Sigmoid colon (tissue), 7 donors: ENCODE measurements around the gene DIS3L2. TPM values are rescaled to one million over a fixed set of nuclear protein-coding genes. Genes with fewer than 3 reads are reported as not detected.
"Not testable (repeated sequence)": the region's sequence is repeated elsewhere in the genome, so short reads cannot be mapped to it uniquely, and the experiment has no call there.

Source experiments
- DNase-seq: peaks from one replicate; pipeline ENCODE4 v3.0.0-alpha.2; 2019
- H3K27ac ChIP-seq, 4 donors: fragments of 200-600 bp; sonication (generic); one replicate each; pipeline ENCODE4 v1.5.1; 2016 to 2019; ENCODE audit warnings: mild to moderate bottlenecking in 1 of 4
- H3K27me3 ChIP-seq, 3 donors: fragments of 200-600 bp; sonication (generic); one replicate each; pipeline ENCODE4 v1.5.1; 2019; ENCODE audit warnings: mild to moderate bottlenecking in 1 of 3
- H3K36me3 ChIP-seq, 4 donors: fragments of 200-600 bp; sonication (generic); one replicate each; pipeline ENCODE4 v1.5.1; 2016 to 2019
- H3K4me1 ChIP-seq, 4 donors: fragments of 200-600 bp; sonication (generic); one replicate each; pipeline ENCODE4 v1.5.1; 2017 to 2019
- H3K4me3 ChIP-seq, 4 donors: fragments of 200-600 bp; sonication (generic); one replicate each; pipeline ENCODE4 v1.5.1; 2017 to 2019; ENCODE audit warnings: mild to moderate bottlenecking in 2 of 4, moderate library complexity in 1 of 4
- H3K9me3 ChIP-seq, 4 donors: fragments of 200-600 bp in 3 of 4; sonication (generic) in 3 of 4; one replicate each; pipeline versions ENCODE4 v1.5.1 to v1.6.1; 2013 to 2019
- EP300 ChIP-seq, 4 donors: sonication (generic); formaldehyde crosslinking; IDR thresholded peaks; one replicate each; pipeline ENCODE4 v1.6.1; 2017; ENCODE audit warnings: antibody characterized with exemption in 4 of 4
- POLR2A ChIP-seq, 2 donors: fragments of 450-650 bp; IDR thresholded peaks; one replicate each; pipeline ENCODE4 v1.6.1; 2016; ENCODE audit warnings: antibody characterized with exemption in 2 of 2, mild to moderate bottlenecking in 2 of 2, moderate library complexity in 2 of 2
- POLR2AphosphoS5 ChIP-seq, 4 donors: sonication (generic); formaldehyde crosslinking; IDR thresholded peaks; one replicate each; pipeline ENCODE4 v1.6.1; 2017; ENCODE audit warnings: antibody characterized with exemption in 4 of 4
- WGBS, 2 donors: extraction: QIAGEN DNeasy Blood & Tissue Kit; methylation state at CpG; one replicate each; pipeline ENCODE4 v1.1.7; 2013; 5-methylcytosine and 5-hydroxymethylcytosine counted together
- intact Hi-C: fragments of 100-400 bp; cut with DNase I; formaldehyde crosslinking; loops from one replicate; pipeline ENCODE4 v1.15.1; 2023
- polyA plus RNA-seq, 3 donors: library from polyadenylated mRNA; stranded (reverse); fragments of 200-250 nt; gene quantifications; one replicate each; pipeline ENCODE4 v1.2.3, GENCODE V29; 2013
- total RNA-seq, 4 donors: library from RNA; depleted of rRNA; stranded (reverse); fragments of >200 nt; gene quantifications; one replicate each; pipeline ENCODE4 v1.1.0, GENCODE V29; 2016
- TF ChIP-seq, protein P1 (sequence below), 4 experiments: fragments of 450-650 bp in 3 of 4; fragments of 200-600 bp in 1 of 4; IDR thresholded peaks; one replicate each; pipeline ENCODE4 v1.5.1; 2016 to 2019; ENCODE audit warnings: antibody characterized with exemption in 4 of 4, mild to moderate bottlenecking in 3 of 4, moderate library complexity in 2 of 4
- donor health status: healthy with polysubstance abuse.
- donor health status: Bipolar disorder and iron deficiency.
- donor health status: healthy.

DIS3L2 gene
- total and polyA plus RNA-seq, 7 donors = 8.8 to 37.9 (median 22.5) TPM

DNA sequence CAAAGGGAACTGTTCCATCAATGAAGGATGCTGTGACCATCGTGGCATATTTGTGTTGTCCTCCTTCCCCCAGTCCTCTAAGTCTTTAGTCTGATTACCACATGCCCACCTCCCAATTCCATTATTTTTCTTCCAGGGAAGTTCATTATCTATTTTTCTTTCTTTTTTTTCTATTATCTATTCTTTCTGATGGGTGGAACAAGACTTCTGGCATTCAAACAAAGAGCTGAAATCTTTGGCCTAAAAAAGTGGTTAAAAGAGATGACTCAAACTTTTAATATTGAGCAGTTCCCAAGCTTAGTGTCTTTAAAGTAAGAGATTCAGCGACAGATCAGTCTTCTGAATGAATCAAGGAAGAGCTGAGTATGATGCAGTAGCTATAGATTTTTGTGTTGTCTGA, 66.6 kb downstream of the DIS3L2 start:
- Histone ChIP-seq H3K36me3 (peaks cover 0 to 46% (median 6%) of the 10 kb centered on the region in 4 donors), H3K4me1 (peaks cover 0 to 13% (median 5%) of the 10 kb centered on the region in 4 donors), H3K9me3 (no peaks in the 10 kb centered on the region), H3K27me3 (no peaks in the 10 kb centered on the region), H3K4me3 (no peak overlapping the region), H3K27ac (no peak overlapping the region)
- WGBS, 2 donors = 89 to 96% methylated on average over 2 of the region's 2 CpGs
- DNase-seq = no peak
- TF ChIP-seq, protein P1, sequence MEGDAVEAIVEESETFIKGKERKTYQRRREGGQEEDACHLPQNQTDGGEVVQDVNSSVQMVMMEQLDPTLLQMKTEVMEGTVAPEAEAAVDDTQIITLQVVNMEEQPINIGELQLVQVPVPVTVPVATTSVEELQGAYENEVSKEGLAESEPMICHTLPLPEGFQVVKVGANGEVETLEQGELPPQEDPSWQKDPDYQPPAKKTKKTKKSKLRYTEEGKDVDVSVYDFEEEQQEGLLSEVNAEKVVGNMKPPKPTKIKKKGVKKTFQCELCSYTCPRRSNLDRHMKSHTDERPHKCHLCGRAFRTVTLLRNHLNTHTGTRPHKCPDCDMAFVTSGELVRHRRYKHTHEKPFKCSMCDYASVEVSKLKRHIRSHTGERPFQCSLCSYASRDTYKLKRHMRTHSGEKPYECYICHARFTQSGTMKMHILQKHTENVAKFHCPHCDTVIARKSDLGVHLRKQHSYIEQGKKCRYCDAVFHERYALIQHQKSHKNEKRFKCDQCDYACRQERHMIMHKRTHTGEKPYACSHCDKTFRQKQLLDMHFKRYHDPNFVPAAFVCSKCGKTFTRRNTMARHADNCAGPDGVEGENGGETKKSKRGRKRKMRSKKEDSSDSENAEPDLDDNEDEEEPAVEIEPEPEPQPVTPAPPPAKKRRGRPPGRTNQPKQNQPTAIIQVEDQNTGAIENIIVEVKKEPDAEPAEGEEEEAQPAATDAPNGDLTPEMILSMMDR (IDR thresholded peaks at IDR 0.05) = no peak
- intact Hi-C loops = no loop called here

DNA sequence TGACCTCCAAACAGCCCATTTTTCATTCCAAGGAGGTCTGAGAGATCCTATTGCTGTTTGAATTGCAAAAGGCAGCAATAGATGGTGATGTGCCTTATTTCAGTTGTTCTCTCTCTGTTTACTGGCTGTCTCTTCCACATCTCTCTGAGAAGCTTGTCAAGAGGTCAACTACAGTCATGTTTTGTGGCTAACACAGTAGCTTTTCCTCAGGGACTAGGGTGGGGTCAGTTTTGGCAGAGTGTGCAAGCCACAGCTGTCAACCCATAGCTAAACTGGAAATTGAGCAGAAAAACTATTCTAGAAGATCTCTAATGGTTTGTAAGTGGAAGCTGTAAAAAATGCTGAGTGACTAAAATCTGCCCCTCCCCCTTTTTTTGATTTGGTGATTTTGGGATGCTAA, 67.1 kb downstream of the DIS3L2 start:
- Histone ChIP-seq H3K27me3 (no peaks in the 10 kb centered on the region), H3K9me3 (no peaks in the 10 kb centered on the region), H3K4me1 (peaks cover 0 to 13% (median 5%) of the 10 kb centered on the region in 4 donors), H3K4me3 (no peak overlapping the region), H3K27ac (no peak overlapping the region), H3K36me3 (peaks cover 0 to 41% (median 6%) of the 10 kb centered on the region in 4 donors)
- TF ChIP-seq EP300 (IDR thresholded peaks at IDR 0.05) (no peak), POLR2A (IDR thresholded peaks at IDR 0.05) (no peak)
- DNase-seq = no peak
- intact Hi-C loops = no loop called here

DNA sequence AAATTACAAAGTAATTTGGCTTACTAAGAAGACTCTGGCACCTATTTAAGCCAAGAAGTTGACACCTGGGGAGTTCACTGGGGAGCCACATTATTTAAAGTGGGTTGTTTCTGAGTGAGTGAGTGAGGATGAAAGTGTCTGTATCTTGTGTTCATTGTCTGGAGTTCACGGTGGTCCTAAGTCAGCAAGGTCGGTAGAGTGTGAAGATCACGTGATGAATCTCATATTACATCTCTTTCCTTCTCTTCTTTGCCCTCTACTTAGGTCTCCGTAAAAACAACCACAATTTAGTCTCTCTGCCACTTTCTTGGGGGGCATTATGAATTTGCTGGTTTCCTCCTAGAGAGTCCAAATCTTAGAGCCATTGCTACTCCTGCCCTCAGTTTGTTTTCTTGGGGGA, 67.8 kb downstream of the DIS3L2 start:
- H3K36me3 ChIP-seq = peaks cover 0 to 34% (median 6%) of the 10 kb centered on the region in 4 donors
- H3K4me1 ChIP-seq = peaks cover 0 to 13% (median 5%) of the 10 kb centered on the region in 4 donors
- no peak overlapping the region for H3K27ac ChIP-seq
- TF ChIP-seq, protein P1 (IDR thresholded peaks at IDR 0.05) = no peak
- TF ChIP-seq EP300 (IDR thresholded peaks at IDR 0.05) (no peak), POLR2AphosphoS5 (IDR thresholded peaks at IDR 0.05) (no peak)
- WGBS, 2 donors = 65 to 69% methylated on average over 4 of the region's 4 CpGs
- DNase-seq = no peak
- H3K9me3 ChIP-seq = no peaks in the 10 kb centered on the region
- no peaks in the 10 kb centered on the region for H3K27me3 ChIP-seq
- intact Hi-C loops = no loop called here
- H3K4me3 ChIP-seq = no peak overlapping the region

DNA sequence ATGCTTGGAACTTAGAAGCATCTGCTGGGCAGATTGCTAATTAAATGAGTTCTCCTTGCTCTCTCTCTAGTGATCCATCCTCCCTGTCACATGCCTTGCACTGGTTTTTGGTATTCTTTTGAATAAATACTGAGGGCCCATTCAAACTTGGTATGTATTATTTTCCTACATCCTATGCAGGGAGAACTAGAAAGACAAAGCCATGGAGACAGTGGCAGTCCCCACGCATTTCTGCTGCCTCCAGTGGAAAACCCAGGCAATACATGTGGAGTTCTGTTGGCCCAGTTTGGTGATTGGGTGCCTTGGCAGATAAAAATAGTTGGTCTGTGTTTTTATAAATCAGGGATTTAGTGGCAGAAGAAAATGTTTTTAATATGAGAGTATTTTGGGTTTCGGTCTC, 68.7 kb downstream of the DIS3L2 start:
- no peak for DNase-seq
- Histone ChIP-seq H3K36me3 (peaks cover 0 to 25% (median 6%) of the 10 kb centered on the region in 4 donors), H3K4me1 (peaks cover 0 to 13% (median 5%) of the 10 kb centered on the region in 4 donors), H3K4me3 (no peak overlapping the region), H3K27me3 (no peaks in the 10 kb centered on the region), H3K9me3 (peaks cover 0 to 5% (median 0%) of the 10 kb centered on the region in 4 donors), H3K27ac (no peak overlapping the region)
- intact Hi-C loops = no loop called here
- WGBS, 2 donors = 91 to 96% methylated on average over 2 of the region's 2 CpGs
- no peak for TF ChIP-seq POLR2A (IDR thresholded peaks at IDR 0.05)

DNA sequence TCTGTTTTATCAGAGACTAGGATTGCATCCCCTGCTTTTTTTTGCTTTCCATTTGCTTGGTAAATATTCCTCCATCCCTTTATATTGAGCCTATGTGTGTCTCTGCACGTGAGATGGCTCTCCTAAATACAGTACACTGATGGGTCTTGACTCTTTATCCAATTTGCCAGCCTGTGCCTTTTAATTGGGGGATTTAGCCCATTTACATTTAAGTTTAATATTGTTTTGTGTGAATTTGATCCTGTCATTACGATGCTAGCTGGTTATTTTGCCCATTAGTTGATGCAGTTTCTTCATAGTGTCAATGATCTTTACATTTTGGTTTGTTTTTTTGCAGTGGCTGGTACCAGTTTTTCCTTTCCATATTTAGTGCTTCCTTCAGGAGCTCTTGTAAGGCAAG, 73.8 kb downstream of the DIS3L2 start:
- H3K27ac ChIP-seq, H3K4me3 ChIP-seq, H3K27me3 ChIP-seq, intact Hi-C loops, H3K9me3 ChIP-seq, H3K4me1 ChIP-seq, DNase-seq, H3K36me3 ChIP-seq: not testable (repeated sequence)
- 98% methylated on average over 2 of the region's 2 CpGs for WGBS, 2 donors

DNA sequence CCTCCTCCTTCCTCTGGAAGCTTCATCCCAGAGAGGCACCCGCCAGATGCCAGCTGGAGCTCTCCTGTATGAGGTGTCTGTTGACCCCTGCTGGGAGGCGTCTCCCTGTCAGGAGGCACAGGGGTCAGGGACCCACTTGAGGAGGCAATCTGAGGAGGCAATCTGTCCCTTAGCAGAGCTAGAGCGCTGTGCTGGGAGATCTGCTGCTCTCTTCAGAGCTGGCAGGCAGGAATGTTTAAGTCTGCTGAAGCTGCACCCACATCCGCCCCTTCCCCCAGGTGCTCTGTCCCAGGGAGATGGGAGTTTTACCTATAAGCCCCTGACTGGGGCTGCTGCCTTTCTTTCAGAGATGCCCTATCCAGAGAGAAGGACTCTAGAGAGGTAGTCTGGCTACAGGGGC, 75.4 kb downstream of the DIS3L2 start:
- H3K4me1 ChIP-seq, DNase-seq, H3K9me3 ChIP-seq, H3K36me3 ChIP-seq, intact Hi-C loops, H3K27ac ChIP-seq, H3K27me3 ChIP-seq, H3K4me3 ChIP-seq: not testable (repeated sequence)
- WGBS, 2 donors = 95 to 97% methylated on average over 4 of the region's 4 CpGs

DNA sequence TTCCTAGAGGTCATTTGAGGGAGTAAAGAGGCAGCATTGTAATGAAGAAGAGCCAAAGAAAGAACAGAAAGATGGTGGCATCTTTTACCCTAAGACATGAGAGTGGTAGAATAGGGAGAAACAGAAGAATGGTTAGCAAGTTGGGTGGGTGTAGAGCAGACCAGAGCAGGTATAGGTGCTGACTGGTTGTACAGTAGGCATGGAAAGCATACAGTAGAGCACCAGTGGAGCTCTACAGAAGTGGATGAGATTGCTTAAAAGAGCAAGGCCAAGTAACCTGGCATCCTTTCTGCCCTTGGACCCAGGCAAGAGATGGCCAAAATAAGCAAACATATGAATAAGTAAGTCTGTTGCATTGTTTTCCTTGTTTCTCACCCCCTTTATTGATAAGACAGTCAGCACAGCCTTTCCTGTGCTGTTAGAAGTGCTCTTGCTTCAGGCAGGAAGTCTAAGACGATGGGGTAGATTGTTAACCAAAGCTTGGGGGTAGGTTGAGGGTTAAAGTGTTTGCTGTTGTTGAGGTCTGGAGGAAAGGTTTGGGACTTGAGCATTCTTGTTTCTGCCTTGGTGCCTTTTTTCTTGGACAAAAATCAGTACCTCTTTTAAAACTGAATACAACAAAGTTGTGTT, 76.9 kb downstream of the DIS3L2 start:
- no peak for DNase-seq
- Histone ChIP-seq H3K9me3 (peaks cover 0 to 6% (median 2%) of the 10 kb centered on the region in 4 donors), H3K4me1 (no peaks in the 10 kb centered on the region), H3K4me3 (no peak overlapping the region), H3K36me3 (peaks cover 0 to 6% (median 0%) of the 10 kb centered on the region in 4 donors), H3K27ac (no peak overlapping the region), H3K27me3 (no peaks in the 10 kb centered on the region)
- 73 to 85% methylated on average over 1 of the region's 1 CpG for WGBS, 2 donors
- intact Hi-C loops = no loop called here
- no peak for TF ChIP-seq POLR2A (IDR thresholded peaks at IDR 0.05)
- TF ChIP-seq, protein P1 (IDR thresholded peaks at IDR 0.05) = no peak
- no peak for TF ChIP-seq POLR2AphosphoS5 (IDR thresholded peaks at IDR 0.05)
- no peak for TF ChIP-seq EP300 (IDR thresholded peaks at IDR 0.05)
